Measurements from ENCODE around the gene CYP4F11. TPM values are rescaled to one million over a fixed set of nuclear protein-coding genes. Genes with fewer than 3 reads are reported as not detected.

Gene CYP4F11
- total and polyA plus RNA-seq, 4 donors = 0.15 to 1.2 (median 0.26) TPM; not detected in 1

GRCh38 chr19:15964231-15964630 is 29.9 kb upstream of the CYP4F11 start:
- no peak for ATAC-seq (ENCODE audit: insufficient read depth, low FRiP score)
- TF ChIP-seq, protein P1, sequence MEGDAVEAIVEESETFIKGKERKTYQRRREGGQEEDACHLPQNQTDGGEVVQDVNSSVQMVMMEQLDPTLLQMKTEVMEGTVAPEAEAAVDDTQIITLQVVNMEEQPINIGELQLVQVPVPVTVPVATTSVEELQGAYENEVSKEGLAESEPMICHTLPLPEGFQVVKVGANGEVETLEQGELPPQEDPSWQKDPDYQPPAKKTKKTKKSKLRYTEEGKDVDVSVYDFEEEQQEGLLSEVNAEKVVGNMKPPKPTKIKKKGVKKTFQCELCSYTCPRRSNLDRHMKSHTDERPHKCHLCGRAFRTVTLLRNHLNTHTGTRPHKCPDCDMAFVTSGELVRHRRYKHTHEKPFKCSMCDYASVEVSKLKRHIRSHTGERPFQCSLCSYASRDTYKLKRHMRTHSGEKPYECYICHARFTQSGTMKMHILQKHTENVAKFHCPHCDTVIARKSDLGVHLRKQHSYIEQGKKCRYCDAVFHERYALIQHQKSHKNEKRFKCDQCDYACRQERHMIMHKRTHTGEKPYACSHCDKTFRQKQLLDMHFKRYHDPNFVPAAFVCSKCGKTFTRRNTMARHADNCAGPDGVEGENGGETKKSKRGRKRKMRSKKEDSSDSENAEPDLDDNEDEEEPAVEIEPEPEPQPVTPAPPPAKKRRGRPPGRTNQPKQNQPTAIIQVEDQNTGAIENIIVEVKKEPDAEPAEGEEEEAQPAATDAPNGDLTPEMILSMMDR (IDR thresholded peaks at IDR 0.05; ENCODE audit: control extremely low read depth, extremely low read depth) = no peak
- WGBS, 2 donors = 69 to 87% methylated on average over 2 of the region's 2 CpGs

GRCh38 chr19:15962319-15962718 is 28.0 kb upstream of the CYP4F11 start:
- H3K27me3 ChIP-seq (ENCODE audit: control insufficient read depth in 3 of 3, insufficient read depth in 3 of 3, low read length in 2 of 3) = no peaks in the 10 kb centered on the region
- no peaks in the 10 kb centered on the region for H3K4me1 ChIP-seq (ENCODE audit: control insufficient read depth in 5 of 5, insufficient read depth in 5 of 5, low read length in 5 of 5)
- peaks cover 0 to 15% (median 0%) of the 10 kb centered on the region in 4 donors for H3K9me3 ChIP-seq (ENCODE audit: control insufficient read depth in 4 of 4, insufficient read depth in 3 of 4, low read length in 3 of 4)
- no peak overlapping the region for H3K4me3 ChIP-seq
- no peak overlapping the region for H3K27ac ChIP-seq (ENCODE audit: low read depth in 1 of 2, low read length in 1 of 2)
- no peak overlapping the region for H3K9ac ChIP-seq (ENCODE audit: insufficient read depth in 1 of 2, low read length in 2 of 2)
- TF ChIP-seq, protein P1 (IDR thresholded peaks at IDR 0.05; ENCODE audit: control extremely low read depth, extremely low read depth) = no peak
- 71 to 81% methylated on average over 6 of the region's 6 CpGs for WGBS, 2 donors
- DNase-seq (no peak), ATAC-seq (ENCODE audit: insufficient read depth, low FRiP score) (no peak)
- no peaks in the 10 kb centered on the region for H3K36me3 ChIP-seq (ENCODE audit: control insufficient read depth in 4 of 4, insufficient read depth in 4 of 4, low read length in 4 of 4)

More at GRCh38 chr19:15964231-15964630, 29.9 kb upstream of the CYP4F11 start:
- no peak overlapping the region for H3K27ac ChIP-seq (ENCODE audit: low read depth in 1 of 2, low read length in 1 of 2)
- H3K9me3 ChIP-seq (ENCODE audit: control insufficient read depth in 4 of 4, insufficient read depth in 3 of 4, low read length in 3 of 4) = peaks cover 0 to 15% (median 0%) of the 10 kb centered on the region in 4 donors
- no peak overlapping the region for H3K4me3 ChIP-seq
- H3K9ac ChIP-seq (ENCODE audit: insufficient read depth in 1 of 2, low read length in 2 of 2) = no peak overlapping the region
- no peaks in the 10 kb centered on the region for H3K4me1 ChIP-seq (ENCODE audit: control insufficient read depth in 5 of 5, insufficient read depth in 5 of 5, low read length in 5 of 5)
- no peaks in the 10 kb centered on the region for H3K27me3 ChIP-seq (ENCODE audit: control insufficient read depth in 3 of 3, insufficient read depth in 3 of 3, low read length in 2 of 3)
- DNase-seq = no peak
- no peaks in the 10 kb centered on the region for H3K36me3 ChIP-seq (ENCODE audit: control insufficient read depth in 4 of 4, insufficient read depth in 4 of 4, low read length in 4 of 4)

GRCh38 chr19:15954820-15955219 is 20.5 kb upstream of the CYP4F11 start:
- DNase-seq = no peak
- Histone ChIP-seq H3K9me3 (ENCODE audit: control insufficient read depth in 4 of 4, insufficient read depth in 3 of 4, low read length in 3 of 4) (peaks cover 0 to 4% (median 0%) of the 10 kb centered on the region in 4 donors), H3K27ac (ENCODE audit: low read depth in 1 of 2, low read length in 1 of 2) (no peak overlapping the region), H3K9ac (ENCODE audit: insufficient read depth in 1 of 2, low read length in 2 of 2) (no peak overlapping the region), H3K36me3 (ENCODE audit: control insufficient read depth in 4 of 4, insufficient read depth in 4 of 4, low read length in 4 of 4) (no peaks in the 10 kb centered on the region), H3K4me1 (ENCODE audit: control insufficient read depth in 5 of 5, insufficient read depth in 5 of 5, low read length in 5 of 5) (no peaks in the 10 kb centered on the region), H3K27me3 (ENCODE audit: control insufficient read depth in 3 of 3, insufficient read depth in 3 of 3, low read length in 2 of 3) (peaks cover 0 to 10% (median 0%) of the 10 kb centered on the region in 3 donors), H3K4me3 (no peak overlapping the region)
- ATAC-seq (ENCODE audit: insufficient read depth, low FRiP score) = no peak
- WGBS, 2 donors = 85 to 87% methylated on average over 6 of the region's 6 CpGs
- TF ChIP-seq, protein P1 (IDR thresholded peaks at IDR 0.05; ENCODE audit: control extremely low read depth, extremely low read depth) = no peak

Measured in lung (tissue), 12 donors.